Nephron (organoid): ENCODE results near the gene PUM2.
A peak's percentile ranks its signal among the peaks of the same experiment; 100 is the strongest.
"Not testable (repeated sequence)": the region's sequence is repeated elsewhere in the genome, so short reads cannot be mapped to it uniquely, and the experiment has no call there.

Experiments
- H3K27ac Mint-ChIP-seq, 3 experiments: 2 replicates each; pipeline ENCODE4 v1.8.0; 2020; ENCODE audit warnings: mixed read lengths in 3 of 3, mild to moderate bottlenecking in 2 of 3, moderate library complexity in 1 of 3
- H3K27me3 Mint-ChIP-seq: 2 replicates; pipeline ENCODE4 v1.8.0; 2021; ENCODE audit warnings: low read depth, mild to moderate bottlenecking, moderate library complexity, mixed read lengths
- H3K36me3 Mint-ChIP-seq: 2 replicates; pipeline ENCODE4 v1.8.0; 2020; ENCODE audit warnings: low read depth, mixed read lengths
- H3K4me1 Mint-ChIP-seq: 2 replicates; pipeline ENCODE4 v1.8.0; 2020; ENCODE audit warnings: mixed read lengths
- H3K4me3 Mint-ChIP-seq, 3 experiments: 2 replicates each; pipeline ENCODE4 v1.8.0; 2020; ENCODE audit warnings: mild to moderate bottlenecking in 3 of 3, mixed read lengths in 3 of 3, moderate library complexity in 2 of 3
- H3K9me3 Mint-ChIP-seq: 2 replicates; pipeline ENCODE4 v1.8.0; 2020; ENCODE audit warnings: mixed read lengths
- CTCF ChIP-seq, 3 experiments: fragments of 200-600 bp; sonication (generic); IDR thresholded peaks; one replicate each; pipeline ENCODE4 v1.5.0; 2021; ENCODE audit warnings: antibody characterized with exemption in 3 of 3; ENCODE audit not compliant: unreplicated experiment in 3 of 3

Gene PUM2

GRCh38 chr2:20382965-20383810 is 32.5 kb upstream of the PUM2 start:
- H3K27ac Mint-ChIP-seq = no peak overlapping the region
- no peak overlapping the region for H3K4me3 Mint-ChIP-seq
- no peaks in the 10 kb centered on the region for H3K36me3 Mint-ChIP-seq
- no peaks in the 10 kb centered on the region for H3K9me3 Mint-ChIP-seq
- H3K4me1 Mint-ChIP-seq = peaks cover 27% of the 10 kb centered on the region
- TF ChIP-seq CTCF (IDR thresholded peaks at IDR 0.05; ENCODE audit: unreplicated experiment in 3 of 3) = no peak
- peaks cover 6% of the 10 kb centered on the region for H3K27me3 Mint-ChIP-seq

DNA sequence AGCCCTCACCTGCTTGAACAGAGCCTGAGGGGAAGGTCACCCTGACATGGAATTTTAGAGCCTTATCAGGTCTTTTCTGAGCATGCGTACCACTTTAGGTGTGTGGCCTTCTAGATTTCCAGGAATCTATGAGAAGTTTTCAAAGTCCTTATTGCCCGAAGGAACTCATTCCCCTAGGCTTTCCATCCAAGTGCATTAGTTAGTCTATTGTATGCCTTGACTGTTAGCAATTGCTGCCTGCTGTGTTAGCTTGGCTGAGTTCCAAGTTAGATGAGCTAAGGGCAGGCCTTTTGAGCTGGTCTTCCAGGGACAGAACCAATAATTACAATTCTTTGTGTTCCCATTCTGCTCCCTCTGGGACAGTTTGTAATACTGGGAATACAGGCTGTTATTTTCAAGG is 30.8 kb upstream of the PUM2 start:
- Mint-ChIP-seq H3K27me3 (peaks cover 4% of the 10 kb centered on the region), H3K27ac (peak overlapping the region; percentile 39 to 52 (median 47)), H3K4me3 (no peak overlapping the region), H3K9me3 (no peaks in the 10 kb centered on the region), H3K4me1 (peaks cover 27% of the 10 kb centered on the region), H3K36me3 (no peaks in the 10 kb centered on the region)
- TF ChIP-seq CTCF (IDR thresholded peaks at IDR 0.05; ENCODE audit: unreplicated experiment in 3 of 3) = no peak

- H3K4me1 Mint-ChIP-seq = peaks cover 27% of the 10 kb centered on the region
- H3K27ac Mint-ChIP-seq = peak overlapping the region in 2 of 3 experiments; percentile 39
- H3K9me3 Mint-ChIP-seq = no peaks in the 10 kb centered on the region
- no peak overlapping the region for H3K4me3 Mint-ChIP-seq
- peaks cover 8% of the 10 kb centered on the region for H3K27me3 Mint-ChIP-seq
- no peaks in the 10 kb centered on the region for H3K36me3 Mint-ChIP-seq
- peak; percentile 79 to 82 (median 81) for TF ChIP-seq CTCF (IDR thresholded peaks at IDR 0.05; ENCODE audit: unreplicated experiment in 3 of 3)
Observed at GRCh38 chr2:20378891-20379519, 28.4 kb upstream of the PUM2 start.

DNA sequence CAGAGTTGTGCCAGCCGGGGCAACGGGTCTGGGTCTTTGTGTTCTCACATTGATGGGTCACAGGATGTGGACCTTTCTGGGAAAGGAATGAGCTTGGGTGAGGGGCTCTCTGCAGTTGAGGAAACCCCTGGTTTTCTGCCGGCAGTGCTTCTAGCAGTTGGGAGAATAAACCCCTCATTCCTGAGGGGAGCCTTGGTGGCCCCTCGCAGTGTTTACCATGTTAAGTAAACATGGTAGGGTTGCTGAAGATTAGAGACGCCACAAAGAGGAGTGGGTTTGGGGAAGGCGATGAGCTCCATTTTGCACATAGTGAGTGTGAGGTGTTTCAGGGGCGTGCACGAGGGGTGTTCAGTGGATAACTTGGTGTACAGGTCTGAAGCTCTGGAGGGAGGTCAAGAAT is 27.7 kb upstream of the PUM2 start:
- no peak overlapping the region for H3K4me3 Mint-ChIP-seq
- TF ChIP-seq CTCF (IDR thresholded peaks at IDR 0.05; ENCODE audit: unreplicated experiment in 3 of 3) = no peak
- H3K4me1 Mint-ChIP-seq = peaks cover 27% of the 10 kb centered on the region
- H3K27me3 Mint-ChIP-seq = peaks cover 8% of the 10 kb centered on the region
- H3K36me3 Mint-ChIP-seq = no peaks in the 10 kb centered on the region
- no peaks in the 10 kb centered on the region for H3K9me3 Mint-ChIP-seq
- H3K27ac Mint-ChIP-seq = no peak overlapping the region

DNA sequence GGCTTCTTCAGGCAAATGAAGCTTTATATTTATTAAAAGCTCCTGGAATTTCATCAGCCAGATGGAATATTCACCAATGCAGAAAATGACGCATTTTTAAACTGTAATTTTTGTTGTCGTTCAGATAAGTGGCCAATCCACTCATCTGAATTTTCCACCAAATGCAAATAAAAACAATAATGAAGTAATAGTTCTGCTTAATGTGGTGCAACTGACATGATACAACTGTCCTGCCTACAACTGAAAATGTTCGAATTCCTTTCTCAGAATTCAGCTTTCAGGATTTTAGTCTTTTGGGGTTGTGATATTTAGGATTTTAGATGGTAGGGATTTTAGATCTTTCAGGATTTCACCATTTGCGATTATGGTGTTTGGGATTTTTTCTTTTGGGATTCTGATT is 27.1 kb upstream of the PUM2 start:
- H3K4me3 Mint-ChIP-seq = no peak overlapping the region
- TF ChIP-seq CTCF (IDR thresholded peaks at IDR 0.05; ENCODE audit: unreplicated experiment in 3 of 3) = no peak
- peaks cover 27% of the 10 kb centered on the region for H3K4me1 Mint-ChIP-seq
- no peak overlapping the region for H3K27ac Mint-ChIP-seq
- peaks cover 8% of the 10 kb centered on the region for H3K27me3 Mint-ChIP-seq
- no peaks in the 10 kb centered on the region for H3K9me3 Mint-ChIP-seq
- no peaks in the 10 kb centered on the region for H3K36me3 Mint-ChIP-seq

DNA sequence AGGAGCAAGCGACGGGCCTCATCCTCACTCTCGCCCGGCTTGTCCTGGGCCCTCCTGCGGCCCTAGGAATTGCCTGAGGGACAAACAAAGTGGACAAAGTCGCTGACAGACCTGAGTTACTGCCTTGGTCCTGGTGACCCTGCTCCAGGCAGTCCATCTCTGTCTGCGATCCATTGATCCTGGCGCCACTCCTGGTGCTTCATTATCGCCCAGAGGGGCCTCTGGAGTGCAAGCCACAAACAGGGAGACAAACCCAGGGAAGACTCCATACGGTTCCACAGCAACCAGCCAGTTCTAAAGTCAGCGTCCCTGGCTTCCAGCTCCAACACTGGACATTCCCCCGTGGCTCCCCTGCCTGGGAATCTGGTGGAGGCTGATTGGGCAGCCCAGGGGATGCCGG is 24.3 kb upstream of the PUM2 start:
- H3K27ac Mint-ChIP-seq, H3K4me3 Mint-ChIP-seq, H3K9me3 Mint-ChIP-seq, H3K27me3 Mint-ChIP-seq, H3K36me3 Mint-ChIP-seq: not testable (repeated sequence)
- peaks cover 23% of the 10 kb centered on the region for H3K4me1 Mint-ChIP-seq
